Measurements from ENCODE around the gene PTPRD.

DNA sequence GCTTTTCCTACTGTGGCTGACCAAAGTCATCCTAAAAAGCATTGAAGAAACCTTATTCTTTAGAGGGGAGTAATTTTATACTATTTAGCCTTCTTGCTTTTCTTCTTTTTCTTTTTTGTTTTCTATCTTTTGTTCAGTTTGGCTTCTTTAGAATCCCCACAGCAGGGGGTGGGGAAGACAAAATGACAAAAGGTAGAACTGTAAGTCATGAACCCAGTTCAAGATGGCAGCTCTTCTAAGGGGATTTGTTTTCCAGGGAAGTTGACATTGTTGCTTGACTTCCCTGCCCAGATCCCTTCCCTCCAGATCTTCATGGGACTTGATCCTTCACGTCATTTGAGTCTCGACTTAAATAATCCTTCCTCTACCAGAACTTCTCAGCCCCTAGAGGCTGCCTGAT lies 2120.8 kb downstream of the PTPRD start:
- TF ChIP-seq, protein P1, sequence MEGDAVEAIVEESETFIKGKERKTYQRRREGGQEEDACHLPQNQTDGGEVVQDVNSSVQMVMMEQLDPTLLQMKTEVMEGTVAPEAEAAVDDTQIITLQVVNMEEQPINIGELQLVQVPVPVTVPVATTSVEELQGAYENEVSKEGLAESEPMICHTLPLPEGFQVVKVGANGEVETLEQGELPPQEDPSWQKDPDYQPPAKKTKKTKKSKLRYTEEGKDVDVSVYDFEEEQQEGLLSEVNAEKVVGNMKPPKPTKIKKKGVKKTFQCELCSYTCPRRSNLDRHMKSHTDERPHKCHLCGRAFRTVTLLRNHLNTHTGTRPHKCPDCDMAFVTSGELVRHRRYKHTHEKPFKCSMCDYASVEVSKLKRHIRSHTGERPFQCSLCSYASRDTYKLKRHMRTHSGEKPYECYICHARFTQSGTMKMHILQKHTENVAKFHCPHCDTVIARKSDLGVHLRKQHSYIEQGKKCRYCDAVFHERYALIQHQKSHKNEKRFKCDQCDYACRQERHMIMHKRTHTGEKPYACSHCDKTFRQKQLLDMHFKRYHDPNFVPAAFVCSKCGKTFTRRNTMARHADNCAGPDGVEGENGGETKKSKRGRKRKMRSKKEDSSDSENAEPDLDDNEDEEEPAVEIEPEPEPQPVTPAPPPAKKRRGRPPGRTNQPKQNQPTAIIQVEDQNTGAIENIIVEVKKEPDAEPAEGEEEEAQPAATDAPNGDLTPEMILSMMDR (conservative IDR thresholded peaks at IDR 0.05 in 1 of 2, IDR thresholded peaks at IDR 0.05 in 1 of 2; ENCODE audit: low read depth in 1 of 2, low read length in 2 of 2), result no peak
- TF ChIP-seq EZH2 (IDR thresholded peaks at IDR 0.05; ENCODE audit: low read length, missing control alignments), result no peak

Measured in fibroblast of lung (primary cell).